Mononuclear cell (primary cell): ENCODE measurements around the gene KDM4B. TPM values are rescaled to one million over a fixed set of nuclear protein-coding genes. Genes with fewer than 3 reads are reported as not detected.

ENCODE experiments used
- H3K27me3 ChIP-seq: 2 replicates; pipeline ENCODE4 v1.6.0; 2011; ENCODE audit warnings: low read length, control low read depth; ENCODE audit not compliant: insufficient read depth
- H3K4me1 ChIP-seq: 2 replicates; pipeline ENCODE4 v1.5.1; 2011; ENCODE audit warnings: mild to moderate bottlenecking, low read length, control low read depth; ENCODE audit not compliant: insufficient read depth
- H3K4me3 ChIP-seq: 2 replicates; pipeline ENCODE4 v1.5.1; 2011; ENCODE audit warnings: mild to moderate bottlenecking, low read length, moderate library complexity
- H3K9me3 ChIP-seq: 2 replicates; pipeline ENCODE4 v1.5.1; 2011; ENCODE audit warnings: low read depth, mild to moderate bottlenecking, control low read depth, low read length
- total RNA-seq: library from RNA; depleted of rRNA; stranded (reverse); fragments of >200 nt; gene quantifications from one replicate; pipeline ENCODE4 v1.2.3, GENCODE V29; 2012

KDM4B gene
- total RNA-seq, 1 donor: 17.9 TPM

DNA sequence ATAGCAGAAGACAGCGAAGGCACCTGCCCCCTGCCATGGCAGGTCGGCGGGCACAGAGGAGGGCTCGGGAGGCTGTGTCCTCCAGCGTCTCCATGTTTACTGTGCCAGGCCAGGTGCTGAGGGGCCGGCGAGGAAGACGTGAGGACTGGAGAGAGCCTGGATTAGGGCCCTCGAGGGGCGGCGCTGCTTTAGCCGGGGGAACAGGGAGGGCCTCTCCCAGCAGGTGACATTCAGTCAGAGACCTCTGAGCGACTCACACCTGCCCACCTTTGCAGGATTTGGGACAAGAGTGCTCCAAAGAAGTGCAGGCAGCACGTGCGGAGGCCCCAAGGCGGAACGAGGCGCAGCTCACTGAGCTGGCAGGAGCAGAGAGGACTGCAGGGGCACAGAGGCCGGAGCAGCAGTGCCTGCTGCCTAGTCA is 17.6 kb downstream of the KDM4B start:
- Histone ChIP-seq H3K27me3 (no peaks in the 10 kb centered on the region), H3K4me1 (no peaks in the 10 kb centered on the region), H3K9me3 (no peaks in the 10 kb centered on the region), H3K4me3 (no peak overlapping the region)

DNA sequence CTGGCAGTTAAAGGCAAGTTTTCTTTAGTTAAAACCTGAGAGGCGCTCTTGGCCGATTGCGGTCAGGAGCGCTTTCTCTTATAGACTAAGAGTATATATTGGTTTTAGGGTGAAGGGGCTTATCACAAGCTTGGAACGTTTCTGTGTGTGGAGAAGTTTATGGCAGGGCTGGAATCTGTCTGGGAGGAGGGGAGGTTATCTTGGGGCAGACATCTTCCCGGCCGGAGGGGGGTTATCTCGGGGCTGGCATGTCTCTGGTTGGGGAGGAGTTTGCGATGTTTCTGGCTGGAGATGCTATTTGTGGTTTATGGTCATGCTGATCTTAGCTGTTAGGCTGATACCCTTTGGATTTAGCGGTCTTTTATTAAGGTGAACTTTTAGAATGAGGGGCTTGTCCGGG is 18.3 kb downstream of the KDM4B start:
- Histone ChIP-seq H3K4me3 (no peak overlapping the region), H3K4me1 (no peaks in the 10 kb centered on the region), H3K9me3 (no peaks in the 10 kb centered on the region), H3K27me3 (no peaks in the 10 kb centered on the region)

DNA sequence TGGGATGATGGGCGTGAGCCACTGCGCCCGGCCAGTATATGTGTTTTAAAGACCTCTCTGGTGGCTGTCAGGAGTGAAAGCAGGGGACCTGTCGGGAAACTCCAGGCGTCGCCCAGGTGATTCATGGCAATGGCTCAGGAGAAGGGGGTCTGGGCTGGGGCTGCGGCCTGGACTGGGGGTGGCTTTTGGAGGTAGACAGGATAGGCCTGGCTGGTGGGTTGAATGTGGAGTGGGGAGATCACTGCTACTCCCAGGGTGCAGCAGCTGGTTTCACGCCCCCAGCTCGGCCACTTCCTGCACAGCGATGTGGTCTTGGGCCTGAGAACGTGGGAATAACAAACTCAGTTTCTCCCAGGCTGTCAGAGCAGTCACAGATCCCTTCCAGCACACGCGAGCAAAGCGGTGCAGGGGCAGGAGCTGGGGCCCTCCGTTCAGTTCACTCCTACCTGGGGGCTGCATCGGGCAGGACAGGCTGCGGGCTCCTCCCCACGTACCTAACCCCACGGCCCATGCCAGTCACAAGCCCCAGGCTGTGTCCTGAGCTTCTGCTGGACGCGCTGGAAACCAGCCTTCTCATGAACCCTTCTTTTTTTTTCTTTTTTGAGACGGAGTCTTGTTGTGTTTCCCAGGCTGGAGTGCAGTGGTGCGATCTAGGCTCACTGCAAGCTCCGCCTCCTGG is 18.9 kb downstream of the KDM4B start:
- H3K9me3 ChIP-seq: no peaks in the 10 kb centered on the region
- no peaks in the 10 kb centered on the region for H3K4me1 ChIP-seq
- H3K27me3 ChIP-seq: no peaks in the 10 kb centered on the region
- H3K4me3 ChIP-seq: no peak overlapping the region

DNA sequence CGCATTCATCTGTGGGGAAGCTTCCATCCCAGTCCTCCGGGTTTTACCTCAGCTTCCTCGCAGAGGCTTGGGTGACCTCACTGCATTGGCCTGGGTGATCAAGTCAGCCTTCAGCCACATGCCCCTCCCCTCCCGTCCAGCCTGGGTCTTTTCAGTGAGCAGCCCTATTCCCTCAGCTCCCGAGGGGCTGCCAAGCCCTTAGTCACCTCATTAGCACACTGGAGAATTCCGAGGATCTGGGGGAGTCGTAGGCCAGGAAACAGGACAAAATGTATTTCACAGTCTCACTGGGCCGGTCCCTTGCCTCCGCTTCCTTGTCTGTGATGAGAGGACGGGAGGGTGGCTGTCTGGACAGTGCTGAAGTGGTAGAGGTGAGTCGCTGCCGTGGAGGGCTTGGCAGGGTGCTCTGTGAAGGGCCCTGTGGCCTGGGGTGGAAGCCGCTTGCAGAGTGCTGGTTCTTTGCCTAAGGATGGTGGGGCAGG is 19.9 kb downstream of the KDM4B start:
- no peaks in the 10 kb centered on the region for H3K9me3 ChIP-seq
- H3K4me3 ChIP-seq: no peak overlapping the region
- H3K27me3 ChIP-seq: no peaks in the 10 kb centered on the region
- H3K4me1 ChIP-seq: no peaks in the 10 kb centered on the region

DNA sequence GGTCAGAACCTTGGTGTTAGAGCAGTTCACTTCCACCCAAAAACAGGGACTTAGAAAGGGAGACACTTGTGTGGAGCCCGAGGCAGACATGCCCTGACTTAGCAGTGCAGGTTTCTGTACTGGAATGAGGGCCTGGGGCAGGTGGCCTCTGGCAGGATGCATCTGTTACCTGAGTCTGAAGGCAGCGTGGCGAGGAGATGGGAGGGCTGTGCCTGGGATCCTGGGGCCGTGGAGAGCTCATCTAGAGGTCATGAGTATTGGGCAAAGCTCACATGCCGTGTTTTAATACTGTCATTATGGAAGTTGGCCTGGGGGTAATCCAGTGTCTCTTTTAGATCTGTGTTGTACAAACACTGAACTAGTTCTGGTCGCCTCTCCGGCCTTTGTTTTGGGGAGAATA is 21.4 kb downstream of the KDM4B start:
- Histone ChIP-seq H3K9me3 (no peaks in the 10 kb centered on the region), H3K27me3 (no peaks in the 10 kb centered on the region), H3K4me1 (no peaks in the 10 kb centered on the region), H3K4me3 (no peak overlapping the region)

DNA sequence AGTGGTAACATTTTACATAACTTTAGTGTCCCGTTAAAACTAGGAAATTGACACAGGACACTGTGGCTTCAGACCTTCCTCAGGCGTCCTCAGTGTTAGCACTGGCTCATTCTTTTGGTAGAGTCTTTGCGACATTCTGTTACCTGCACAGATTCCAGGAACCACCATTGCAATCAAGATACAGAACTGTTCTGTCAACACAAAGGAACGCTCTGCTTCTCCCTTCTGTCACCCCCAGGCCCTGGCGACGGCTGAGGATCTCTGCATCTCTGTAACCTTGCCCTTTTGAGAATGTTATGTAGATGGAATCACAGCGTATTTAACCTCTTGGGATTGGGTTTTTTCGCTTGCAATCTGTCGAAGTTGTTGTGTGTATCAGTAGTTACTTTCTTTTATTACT is 22.6 kb downstream of the KDM4B start:
- Histone ChIP-seq H3K4me3 (no peak overlapping the region), H3K4me1 (no peaks in the 10 kb centered on the region), H3K9me3 (no peaks in the 10 kb centered on the region), H3K27me3 (no peaks in the 10 kb centered on the region)

DNA sequence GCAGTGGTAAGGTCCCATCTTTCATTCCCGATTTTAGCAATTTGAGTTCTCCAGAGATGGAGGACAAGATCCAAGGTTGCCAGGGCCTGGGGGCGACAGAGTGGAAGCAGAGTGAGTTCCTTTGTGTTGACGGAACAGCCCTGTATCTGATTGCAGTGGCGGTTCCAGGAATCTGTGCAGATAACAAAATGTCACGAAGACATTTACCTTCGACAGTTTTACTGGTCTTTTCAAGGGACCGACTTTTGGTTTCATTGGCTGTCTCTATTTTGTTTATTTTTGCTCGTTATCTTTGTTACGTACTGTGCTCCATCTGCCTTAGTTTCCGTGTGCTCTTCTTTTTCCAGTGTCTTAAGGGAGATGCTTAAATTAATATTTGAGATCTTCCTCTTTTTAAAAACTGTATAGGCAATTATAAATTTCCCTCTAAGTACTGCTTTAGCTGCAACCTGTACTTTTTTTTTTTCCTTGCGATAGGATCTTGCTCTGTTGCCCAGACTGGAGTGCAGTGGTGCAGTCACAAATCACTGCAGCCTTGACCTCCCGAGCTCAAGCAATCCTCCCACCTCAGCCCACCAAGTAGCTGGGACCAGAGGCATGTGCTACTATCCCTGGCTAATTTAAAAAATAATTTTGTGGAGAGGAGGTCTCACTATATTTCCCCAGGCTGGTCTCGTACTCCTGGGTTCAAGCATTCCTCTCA is 23.2 kb downstream of the KDM4B start:
- H3K27me3 ChIP-seq: no peaks in the 10 kb centered on the region

DNA sequence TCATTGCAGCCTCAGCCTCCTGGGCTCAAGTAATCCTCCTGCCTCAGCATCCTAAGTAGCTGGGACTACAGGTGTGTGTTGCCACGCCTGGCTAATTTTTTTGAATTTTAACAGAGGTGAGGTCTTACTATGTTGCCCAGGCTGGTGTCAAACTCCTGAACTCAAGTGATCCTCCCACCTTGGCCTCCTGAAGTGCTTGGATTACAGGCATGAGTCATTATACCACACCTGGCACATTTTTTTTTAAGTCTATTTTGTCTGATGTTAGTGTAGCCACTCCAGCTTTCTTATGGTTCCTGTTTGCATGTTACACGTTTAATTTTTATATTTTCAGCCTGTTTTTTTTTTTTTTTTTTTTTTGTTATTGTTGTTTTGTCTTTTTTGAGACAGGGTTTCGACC is 24.8 kb downstream of the KDM4B start:
- H3K4me1 ChIP-seq: no peaks in the 10 kb centered on the region
- no peaks in the 10 kb centered on the region for H3K9me3 ChIP-seq
- H3K27me3 ChIP-seq: no peaks in the 10 kb centered on the region
- H3K4me3 ChIP-seq: no peak overlapping the region

More for the DNA sequence above, 23.2 kb downstream of the KDM4B start:
- no peak overlapping the region for H3K4me3 ChIP-seq
- H3K9me3 ChIP-seq: no peaks in the 10 kb centered on the region
- H3K4me1 ChIP-seq: no peaks in the 10 kb centered on the region

DNA sequence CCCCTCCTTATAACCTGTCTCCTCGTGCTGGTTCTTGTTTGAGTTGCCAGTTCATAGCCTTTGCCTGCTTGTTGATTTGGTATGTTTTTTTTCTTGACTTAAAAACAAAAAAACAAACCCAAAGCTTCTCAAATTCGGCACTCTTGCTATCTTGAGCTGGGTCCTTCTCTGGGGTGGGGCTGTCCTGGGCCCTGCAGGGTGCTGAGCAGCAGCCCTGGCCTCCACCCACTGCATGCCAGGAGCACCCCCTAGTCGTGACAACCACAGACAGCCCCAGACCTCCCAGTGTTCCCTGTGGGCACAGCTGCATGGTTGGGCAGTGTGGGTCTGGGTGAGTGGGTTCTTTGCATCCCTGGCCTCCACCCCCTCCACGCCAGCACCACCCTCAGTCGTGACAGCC is 27.8 kb downstream of the KDM4B start:
- Histone ChIP-seq H3K9me3 (no peaks in the 10 kb centered on the region), H3K27me3 (no peaks in the 10 kb centered on the region), H3K4me1 (no peaks in the 10 kb centered on the region), H3K4me3 (no peak overlapping the region)

DNA sequence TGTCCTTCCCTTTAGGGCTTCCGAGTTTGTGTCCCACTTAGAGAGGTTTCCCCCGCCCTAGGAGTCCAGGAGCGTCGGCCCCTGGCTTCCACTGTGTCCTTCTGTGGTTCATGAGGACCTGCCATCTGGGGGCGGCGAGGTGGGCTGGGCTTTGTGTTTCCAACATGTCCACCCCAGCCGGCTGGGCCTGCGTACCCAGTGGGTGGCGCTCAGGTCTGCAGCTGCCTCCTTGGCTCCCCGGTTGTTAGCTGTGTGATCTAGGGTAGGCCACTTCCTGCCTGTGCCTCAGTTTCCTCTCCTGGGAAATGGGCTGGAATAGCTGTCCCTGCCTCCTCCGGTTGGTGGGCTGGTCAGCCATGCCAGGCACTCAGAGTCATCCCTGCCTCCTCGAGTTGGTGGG is 28.4 kb downstream of the KDM4B start:
- Histone ChIP-seq H3K4me1 (no peaks in the 10 kb centered on the region), H3K4me3 (no peak overlapping the region), H3K27me3 (no peaks in the 10 kb centered on the region), H3K9me3 (no peaks in the 10 kb centered on the region)

DNA sequence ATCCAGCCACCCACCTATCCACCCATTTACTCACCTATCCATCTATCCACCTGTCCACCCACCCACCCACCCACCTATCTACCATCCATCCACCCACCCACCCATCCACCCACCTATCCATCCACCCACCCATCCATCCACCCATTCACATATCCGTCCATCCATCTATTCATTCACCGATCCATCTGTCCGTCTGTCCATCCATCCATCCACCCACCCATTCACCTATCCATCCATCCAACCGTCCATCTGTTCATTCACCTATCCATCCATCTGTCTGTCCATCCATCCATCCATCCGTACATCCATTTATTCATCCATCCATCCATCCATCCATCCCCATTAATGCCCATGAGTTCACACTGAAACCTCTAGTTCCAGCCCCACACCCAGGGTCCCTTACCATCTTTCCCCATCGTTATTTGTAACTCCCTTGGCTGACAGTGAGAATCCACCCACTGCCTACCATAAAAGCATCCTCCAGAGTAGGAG is 31.3 kb downstream of the KDM4B start:
- Histone ChIP-seq H3K9me3 (no peaks in the 10 kb centered on the region), H3K4me1 (no peaks in the 10 kb centered on the region), H3K27me3 (no peaks in the 10 kb centered on the region), H3K4me3 (no peak overlapping the region)

DNA sequence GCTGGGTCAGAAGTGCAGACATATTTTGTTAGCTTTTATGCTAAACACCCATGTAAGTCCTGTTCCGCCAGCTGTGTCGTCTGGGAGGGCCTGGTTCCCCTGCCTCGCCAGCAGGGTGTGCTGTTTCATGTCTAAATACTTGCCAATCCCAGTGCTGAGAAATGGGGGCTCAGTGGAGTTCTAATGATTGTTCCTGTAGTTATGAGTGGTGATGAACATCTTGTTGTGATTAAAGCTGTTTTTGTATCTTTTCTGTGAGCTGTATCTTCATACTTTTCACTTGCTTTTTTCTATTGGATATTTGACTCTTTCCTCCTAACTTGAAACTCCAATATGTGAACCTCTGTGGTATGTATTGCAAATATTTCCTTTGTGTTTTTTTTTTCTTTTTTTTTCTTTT is 32.7 kb downstream of the KDM4B start:
- Histone ChIP-seq H3K4me3 (no peak overlapping the region), H3K27me3 (no peaks in the 10 kb centered on the region)

DNA sequence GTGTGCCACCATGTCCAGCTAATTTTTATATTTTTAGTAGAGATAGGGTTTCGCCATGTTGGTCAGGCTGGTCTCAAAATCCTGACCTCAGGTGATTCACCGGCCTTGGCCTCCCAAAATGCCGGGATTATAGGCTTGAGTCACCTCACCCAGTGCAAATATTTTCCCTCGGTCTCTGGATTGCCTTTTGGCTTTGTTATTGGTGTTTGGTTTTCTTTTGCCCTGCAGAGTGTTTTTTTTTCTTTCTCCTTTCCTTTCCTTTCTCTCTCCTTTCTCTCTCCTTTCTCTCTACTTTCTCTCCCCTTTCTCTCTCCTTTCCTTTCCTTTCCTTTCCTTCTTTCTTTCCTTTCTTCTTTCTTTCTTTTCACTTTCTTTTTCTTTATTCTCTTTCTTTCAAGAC is 33.2 kb downstream of the KDM4B start:
- Histone ChIP-seq H3K4me3 (no peak overlapping the region), H3K27me3 (no peaks in the 10 kb centered on the region), H3K9me3 (no peaks in the 10 kb centered on the region), H3K4me1 (no peaks in the 10 kb centered on the region)

More for the DNA sequence above, 32.7 kb downstream of the KDM4B start:
- Histone ChIP-seq H3K4me1 (no peaks in the 10 kb centered on the region), H3K9me3 (no peaks in the 10 kb centered on the region)

DNA sequence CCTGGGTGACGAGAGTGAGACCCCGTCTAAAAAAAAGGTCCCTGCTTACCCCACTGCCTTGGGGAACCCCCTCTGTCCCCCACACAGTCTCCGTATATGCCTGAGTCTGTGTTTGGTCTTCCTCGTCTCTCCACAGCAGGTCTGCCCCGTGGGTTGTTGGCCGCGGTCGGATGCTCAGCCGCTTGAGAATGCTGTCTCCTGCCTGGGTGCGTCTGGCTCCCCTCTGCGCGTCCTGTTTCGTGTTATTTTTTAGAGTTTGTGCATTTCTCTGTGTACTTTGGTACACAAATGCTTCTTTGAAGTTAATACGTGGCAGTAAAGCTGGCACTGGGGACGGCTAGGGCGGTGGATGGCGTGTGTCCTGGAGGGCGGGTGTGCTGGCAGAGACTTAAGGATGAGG is 34.9 kb downstream of the KDM4B start:
- H3K27me3 ChIP-seq: no peaks in the 10 kb centered on the region
- H3K9me3 ChIP-seq: no peaks in the 10 kb centered on the region
- no peaks in the 10 kb centered on the region for H3K4me1 ChIP-seq
- H3K4me3 ChIP-seq: no peak overlapping the region

DNA sequence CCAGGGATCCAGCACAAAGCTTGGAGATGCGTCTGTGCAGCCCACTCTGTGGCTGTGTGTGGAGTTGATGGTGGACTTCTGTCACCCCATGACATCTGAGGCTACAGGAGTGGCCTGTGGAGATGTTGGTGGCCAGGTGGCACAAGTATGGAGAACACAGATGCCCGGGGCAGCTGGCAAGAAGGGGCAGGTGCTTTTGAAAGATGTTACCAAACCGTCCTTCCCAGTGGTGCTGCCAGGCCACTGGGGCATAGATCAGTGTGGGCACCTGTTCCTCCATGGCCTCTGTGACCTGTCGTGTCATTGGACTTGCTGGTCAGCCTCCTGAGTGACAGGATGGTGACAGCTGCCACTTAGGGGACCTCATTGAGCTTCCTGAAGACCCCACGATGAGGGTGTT is 36.2 kb downstream of the KDM4B start:
- Histone ChIP-seq H3K4me3 (no peak overlapping the region), H3K9me3 (no peaks in the 10 kb centered on the region), H3K27me3 (no peaks in the 10 kb centered on the region), H3K4me1 (no peaks in the 10 kb centered on the region)

DNA sequence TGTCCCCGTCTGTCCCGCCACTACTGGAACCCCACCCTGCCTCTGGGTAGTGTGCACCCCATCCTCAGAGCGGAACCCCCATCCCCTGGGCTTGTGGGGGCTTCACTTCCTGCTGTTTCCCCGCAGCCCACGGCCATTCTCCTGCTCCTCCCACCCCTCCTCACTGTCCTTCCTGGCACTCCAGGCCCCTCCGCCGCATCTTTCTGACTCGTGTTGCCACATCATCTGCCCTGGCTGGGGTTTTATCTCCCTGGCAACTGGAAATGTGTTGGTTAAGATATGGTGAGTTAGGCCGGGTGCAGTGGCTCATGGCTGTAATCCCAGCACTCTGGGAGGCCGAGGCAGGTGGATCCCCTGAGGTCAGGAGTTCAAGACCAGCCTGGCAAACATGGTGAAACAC is 37.3 kb downstream of the KDM4B start:
- Histone ChIP-seq H3K27me3 (no peaks in the 10 kb centered on the region), H3K4me1 (no peaks in the 10 kb centered on the region), H3K9me3 (no peaks in the 10 kb centered on the region), H3K4me3 (no peak overlapping the region)
